Spleen (tissue), 7 donors: ENCODE data around the gene SLC37A3.

Experiments
- POLR2A ChIP-seq, 3 donors: fragments of 450-650 bp; IDR thresholded peaks; one replicate each; pipeline ENCODE4 v1.5.1; 2017; ENCODE audit warnings: antibody characterized with exemption in 3 of 3, mild to moderate bottlenecking in 1 of 3
- TF ChIP-seq, protein P1 (sequence below), 11 experiments: fragments of 200-600 bp in 7 of 11; fragments of 450-650 bp in 4 of 11; sonication (generic) in 4 of 11; IDR thresholded peaks in 8 of 11; conservative IDR thresholded peaks in 3 of 11; 1 replicate in 7 of 11; 2 replicates in 4 of 11; pipeline versions ENCODE4 v1.4.0 to v1.8.0; 2016 to 2021; ENCODE audit warnings: antibody characterized with exemption in 11 of 11, inconsistent platforms in 4 of 11, mild to moderate bottlenecking in 1 of 11
- donor health status: DM: no; HTN: no; CAD: no; lungs with moderate emphysema.
- donor health status: DM: no; HTN: no; CAD: no.
- donor health status: DM: no; HTN: no; CAD: no.

DNA sequence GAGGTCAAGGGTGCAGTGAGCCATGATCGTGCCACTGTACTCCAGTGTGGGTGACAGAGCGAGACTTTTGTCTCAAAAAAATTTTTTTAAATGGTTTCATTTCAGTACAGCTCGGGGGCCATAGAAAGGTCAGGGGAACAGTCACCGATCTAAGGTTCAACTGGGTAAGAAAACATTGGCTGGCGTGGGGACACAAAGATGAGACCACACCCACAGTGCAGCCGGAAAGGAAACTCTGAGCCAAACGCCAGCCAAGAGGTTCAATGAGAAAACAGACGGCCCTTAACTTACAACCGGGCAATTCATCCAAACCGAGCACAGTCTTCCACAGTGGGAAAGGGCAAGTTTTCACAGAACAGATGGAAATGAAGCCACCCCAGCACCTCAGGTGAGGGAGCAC lies 65.1 kb downstream of the SLC37A3 start:
- TF ChIP-seq, protein P1, sequence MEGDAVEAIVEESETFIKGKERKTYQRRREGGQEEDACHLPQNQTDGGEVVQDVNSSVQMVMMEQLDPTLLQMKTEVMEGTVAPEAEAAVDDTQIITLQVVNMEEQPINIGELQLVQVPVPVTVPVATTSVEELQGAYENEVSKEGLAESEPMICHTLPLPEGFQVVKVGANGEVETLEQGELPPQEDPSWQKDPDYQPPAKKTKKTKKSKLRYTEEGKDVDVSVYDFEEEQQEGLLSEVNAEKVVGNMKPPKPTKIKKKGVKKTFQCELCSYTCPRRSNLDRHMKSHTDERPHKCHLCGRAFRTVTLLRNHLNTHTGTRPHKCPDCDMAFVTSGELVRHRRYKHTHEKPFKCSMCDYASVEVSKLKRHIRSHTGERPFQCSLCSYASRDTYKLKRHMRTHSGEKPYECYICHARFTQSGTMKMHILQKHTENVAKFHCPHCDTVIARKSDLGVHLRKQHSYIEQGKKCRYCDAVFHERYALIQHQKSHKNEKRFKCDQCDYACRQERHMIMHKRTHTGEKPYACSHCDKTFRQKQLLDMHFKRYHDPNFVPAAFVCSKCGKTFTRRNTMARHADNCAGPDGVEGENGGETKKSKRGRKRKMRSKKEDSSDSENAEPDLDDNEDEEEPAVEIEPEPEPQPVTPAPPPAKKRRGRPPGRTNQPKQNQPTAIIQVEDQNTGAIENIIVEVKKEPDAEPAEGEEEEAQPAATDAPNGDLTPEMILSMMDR (IDR thresholded peaks at IDR 0.05 in 8 of 11, conservative IDR thresholded peaks at IDR 0.05 in 3 of 11): no peak
- no peak for TF ChIP-seq POLR2A (IDR thresholded peaks at IDR 0.05)
